Gastrocnemius medialis (tissue), 4 donors: ENCODE measurements around the gene ATXN1.

Experiments used
- CTCF ChIP-seq, 5 experiments: fragments of 450-650 bp in 3 of 5; fragments of 200-600 bp in 2 of 5; sonication (generic) in 2 of 5; IDR thresholded peaks in 4 of 5; conservative IDR thresholded peaks in 1 of 5; 1 replicate in 4 of 5; 2 replicates in 1 of 5; pipeline ENCODE4 v1.5.1; 2016 to 2019; ENCODE audit warnings: antibody characterized with exemption in 5 of 5, mild to moderate bottlenecking in 3 of 5, moderate library complexity in 3 of 5
- POLR2A ChIP-seq, 2 donors: fragments of 450-650 bp; IDR thresholded peaks; one replicate each; pipeline ENCODE4 v1.6.1; 2017; ENCODE audit warnings: antibody characterized with exemption in 2 of 2, mild to moderate bottlenecking in 2 of 2, moderate library complexity in 2 of 2

- TF ChIP-seq CTCF (IDR thresholded peaks at IDR 0.05 in 4 of 5, conservative IDR thresholded peaks at IDR 0.05 in 1 of 5) = no peak
- TF ChIP-seq POLR2A (IDR thresholded peaks at IDR 0.05) = no peak
Measured at GRCh38 chr6:16667509-16667908, 93.8 kb downstream of the ATXN1 start.
